ENCODE measurements around the gene ARHGEF4. TPM values are rescaled to one million over a fixed set of nuclear protein-coding genes. Genes with fewer than 3 reads are reported as not detected.

Gene ARHGEF4
- total RNA-seq, 1 donor from 2014 or later: 11.5 TPM

DNA sequence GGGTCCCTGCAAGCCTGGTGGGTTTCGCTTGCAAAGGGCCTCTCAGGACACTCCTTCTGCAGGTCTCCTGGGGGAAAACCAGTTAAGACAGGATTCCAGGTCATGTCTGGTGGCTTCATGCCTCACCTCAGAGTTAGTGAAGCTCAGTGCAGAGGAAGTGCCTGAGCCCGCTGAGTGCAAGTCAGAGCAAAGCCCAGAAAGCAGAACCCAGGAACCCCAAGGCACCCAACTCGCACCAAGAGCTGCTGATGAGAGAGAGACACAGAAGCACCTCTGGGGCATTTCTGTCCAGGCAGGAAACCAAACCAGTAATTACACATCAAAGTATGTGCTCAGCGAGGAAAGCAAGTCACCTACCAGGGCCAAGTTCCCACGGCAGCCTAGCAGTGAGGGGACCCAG is 78.4 kb downstream of the ARHGEF4 start:
- no peaks in the 10 kb centered on the region for H3K4me1 ChIP-seq (ENCODE audit: control insufficient read depth in 3 of 3, insufficient read depth in 3 of 3, low read length in 3 of 3)
- H3K27ac ChIP-seq (ENCODE audit: low read depth, low read length): no peak overlapping the region
- no peaks in the 10 kb centered on the region for H3K9me3 ChIP-seq (ENCODE audit: control insufficient read depth in 3 of 3, low read length in 3 of 3)
- no peak overlapping the region for H3K9ac ChIP-seq (ENCODE audit: low read depth in 1 of 3, low read length in 3 of 3)
- no peaks in the 10 kb centered on the region for H3K36me3 ChIP-seq (ENCODE audit: control insufficient read depth in 3 of 3, insufficient read depth in 3 of 3, low read length in 3 of 3)
- peaks cover 11 to 46% (median 17%) of the 10 kb centered on the region in 3 donors for H3K27me3 ChIP-seq (ENCODE audit: control insufficient read depth in 3 of 3, insufficient read depth in 3 of 3, low read length in 3 of 3)
- H3K4me3 ChIP-seq (ENCODE audit: low read length in 3 of 3): no peak overlapping the region

DNA sequence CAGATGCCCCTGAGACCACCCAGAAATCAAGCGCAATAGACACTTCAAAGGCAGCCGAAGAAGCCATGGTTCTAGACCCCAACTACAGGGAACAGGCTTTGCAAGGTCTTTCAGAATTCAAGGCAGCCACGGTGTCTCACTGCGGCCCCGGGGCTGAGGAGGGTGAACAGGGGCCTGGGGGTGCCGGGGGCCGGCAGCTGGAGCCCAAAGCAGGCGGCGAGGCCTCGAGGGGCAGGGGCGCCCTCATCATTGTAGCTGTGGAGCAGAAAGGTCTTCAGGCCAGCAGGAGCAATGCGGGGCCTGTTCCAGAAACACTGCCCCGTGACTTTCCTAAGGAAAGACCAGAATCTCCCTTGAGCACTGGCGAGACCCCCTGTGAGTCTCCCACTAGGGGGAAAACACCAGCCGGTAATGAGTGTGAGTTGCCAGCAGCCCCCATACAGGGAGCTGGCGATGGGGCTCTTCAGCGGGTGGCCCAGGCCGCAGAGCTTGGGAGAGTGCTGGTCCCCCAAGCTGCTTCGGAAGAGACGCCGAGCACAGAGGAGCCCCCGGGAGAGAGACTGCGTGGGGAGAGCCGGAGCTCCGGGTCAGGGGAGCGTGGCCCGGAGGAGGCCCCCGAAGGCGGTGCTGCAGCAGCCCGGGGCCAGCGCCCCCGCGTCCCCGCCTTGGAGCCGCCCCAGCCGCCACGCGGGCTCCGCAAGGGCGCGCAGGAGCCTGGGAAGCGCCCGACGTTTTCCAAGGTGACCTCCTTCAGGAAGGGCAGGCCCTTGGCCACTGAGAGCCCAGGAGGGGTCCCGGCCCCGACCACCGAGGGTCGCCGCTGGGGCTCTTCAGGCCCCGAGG is 79.1 kb downstream of the ARHGEF4 start:
- Histone ChIP-seq H3K4me1 (ENCODE audit: control insufficient read depth in 3 of 3, insufficient read depth in 3 of 3, low read length in 3 of 3) (no peaks in the 10 kb centered on the region), H3K27ac (ENCODE audit: low read depth, low read length) (no peak overlapping the region), H3K27me3 (ENCODE audit: control insufficient read depth in 3 of 3, insufficient read depth in 3 of 3, low read length in 3 of 3) (peaks cover 14 to 46% (median 17%) of the 10 kb centered on the region in 3 donors), H3K9ac (ENCODE audit: low read depth in 1 of 3, low read length in 3 of 3) (no peak overlapping the region), H3K4me3 (ENCODE audit: low read length in 3 of 3) (no peak overlapping the region), H3K9me3 (ENCODE audit: control insufficient read depth in 3 of 3, low read length in 3 of 3) (no peaks in the 10 kb centered on the region), H3K36me3 (ENCODE audit: control insufficient read depth in 3 of 3, insufficient read depth in 3 of 3, low read length in 3 of 3) (no peaks in the 10 kb centered on the region)

DNA sequence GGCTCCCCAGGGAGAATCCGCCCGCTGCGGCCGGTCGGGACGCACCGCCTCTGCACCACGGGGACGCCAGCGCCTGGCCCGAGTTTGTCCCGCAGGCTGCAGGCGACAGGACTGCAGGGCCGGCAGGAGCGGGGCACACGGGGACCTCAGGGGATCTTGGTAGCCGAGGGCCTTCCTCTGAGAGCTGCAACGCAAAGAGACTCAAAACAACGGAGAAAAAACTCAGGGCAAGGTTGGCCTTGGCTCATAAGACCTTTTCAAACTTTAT is 79.7 kb downstream of the ARHGEF4 start:
- Histone ChIP-seq H3K27me3 (ENCODE audit: control insufficient read depth in 3 of 3, insufficient read depth in 3 of 3, low read length in 3 of 3) (peaks cover 14 to 46% (median 17%) of the 10 kb centered on the region in 3 donors), H3K4me3 (ENCODE audit: low read length in 3 of 3) (no peak overlapping the region), H3K4me1 (ENCODE audit: control insufficient read depth in 3 of 3, insufficient read depth in 3 of 3, low read length in 3 of 3) (no peaks in the 10 kb centered on the region), H3K9me3 (ENCODE audit: control insufficient read depth in 3 of 3, low read length in 3 of 3) (no peaks in the 10 kb centered on the region), H3K27ac (ENCODE audit: low read depth, low read length) (no peak overlapping the region), H3K36me3 (ENCODE audit: control insufficient read depth in 3 of 3, insufficient read depth in 3 of 3, low read length in 3 of 3) (no peaks in the 10 kb centered on the region), H3K9ac (ENCODE audit: low read depth in 1 of 3, low read length in 3 of 3) (no peak overlapping the region)

DNA sequence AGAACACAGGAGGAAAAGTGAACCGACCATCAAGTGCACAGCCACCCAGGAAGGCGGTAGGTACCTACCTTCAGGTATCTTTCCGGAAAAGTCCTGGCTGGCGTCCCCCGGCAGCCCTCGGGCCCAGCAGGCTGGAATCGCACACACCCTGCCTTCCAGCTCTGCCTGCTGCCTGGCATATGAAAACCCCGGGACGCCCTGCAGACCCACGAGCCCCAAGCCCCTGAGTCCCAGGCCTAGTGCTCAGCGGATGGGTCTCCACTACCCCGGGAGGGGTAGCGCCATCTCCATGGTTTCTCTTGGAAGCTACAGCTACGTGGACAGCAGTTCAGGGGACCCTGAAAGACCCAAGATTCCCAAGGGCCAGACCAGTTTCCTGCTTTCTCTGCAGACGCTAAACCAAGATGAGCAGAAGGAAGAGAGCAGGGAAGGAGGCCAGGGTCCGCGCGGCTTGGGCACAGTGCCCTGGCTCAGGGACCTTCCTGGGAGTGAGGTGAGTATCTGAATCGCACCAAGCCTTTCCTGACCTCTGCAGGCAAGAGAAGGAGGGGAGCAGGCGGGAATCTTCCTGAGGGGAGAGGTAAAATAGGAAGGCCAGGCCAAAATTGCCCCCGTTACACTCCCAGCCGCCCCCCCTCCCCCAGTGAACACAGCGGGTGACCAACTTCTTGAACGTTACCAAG is 80.4 kb downstream of the ARHGEF4 start:
- H3K27ac ChIP-seq (ENCODE audit: low read depth, low read length): no peak overlapping the region
- H3K27me3 ChIP-seq (ENCODE audit: control insufficient read depth in 3 of 3, insufficient read depth in 3 of 3, low read length in 3 of 3): peaks cover 14 to 43% (median 17%) of the 10 kb centered on the region in 3 donors
- H3K9ac ChIP-seq (ENCODE audit: low read depth in 1 of 3, low read length in 3 of 3): no peak overlapping the region
- H3K4me3 ChIP-seq (ENCODE audit: low read length in 3 of 3): no peak overlapping the region
- H3K36me3 ChIP-seq (ENCODE audit: control insufficient read depth in 3 of 3, insufficient read depth in 3 of 3, low read length in 3 of 3): no peaks in the 10 kb centered on the region
- H3K4me1 ChIP-seq (ENCODE audit: control insufficient read depth in 3 of 3, insufficient read depth in 3 of 3, low read length in 3 of 3): no peaks in the 10 kb centered on the region
- H3K9me3 ChIP-seq (ENCODE audit: control insufficient read depth in 3 of 3, low read length in 3 of 3): no peaks in the 10 kb centered on the region

DNA sequence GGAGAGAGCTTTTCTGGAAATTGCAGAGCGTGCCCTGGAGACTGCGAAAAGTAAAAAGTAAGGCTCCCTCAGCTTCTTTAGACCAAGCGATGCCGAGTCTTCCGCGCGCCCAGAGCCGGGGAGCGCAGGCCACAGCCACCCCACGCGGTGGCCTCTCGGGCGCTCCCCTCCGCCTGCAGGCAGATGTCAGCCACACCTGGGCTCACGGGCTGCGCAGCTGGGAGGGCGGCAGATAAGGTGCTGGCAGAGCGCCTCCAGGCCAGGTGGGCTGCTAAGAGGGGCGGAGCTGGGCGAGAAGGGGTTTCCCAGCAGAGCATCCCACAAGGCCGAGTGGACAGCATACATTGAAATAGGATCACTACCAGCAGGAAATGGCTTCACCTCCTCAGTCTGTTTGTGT is 81.7 kb downstream of the ARHGEF4 start:
- Histone ChIP-seq H3K4me1 (ENCODE audit: control insufficient read depth in 3 of 3, insufficient read depth in 3 of 3, low read length in 3 of 3) (no peaks in the 10 kb centered on the region), H3K36me3 (ENCODE audit: control insufficient read depth in 3 of 3, insufficient read depth in 3 of 3, low read length in 3 of 3) (no peaks in the 10 kb centered on the region), H3K27me3 (ENCODE audit: control insufficient read depth in 3 of 3, insufficient read depth in 3 of 3, low read length in 3 of 3) (peaks cover 14 to 42% (median 17%) of the 10 kb centered on the region in 3 donors), H3K9me3 (ENCODE audit: control insufficient read depth in 3 of 3, low read length in 3 of 3) (no peaks in the 10 kb centered on the region), H3K9ac (ENCODE audit: low read depth in 1 of 3, low read length in 3 of 3) (no peak overlapping the region), H3K27ac (ENCODE audit: low read depth, low read length) (no peak overlapping the region), H3K4me3 (ENCODE audit: low read length in 3 of 3) (no peak overlapping the region)

DNA sequence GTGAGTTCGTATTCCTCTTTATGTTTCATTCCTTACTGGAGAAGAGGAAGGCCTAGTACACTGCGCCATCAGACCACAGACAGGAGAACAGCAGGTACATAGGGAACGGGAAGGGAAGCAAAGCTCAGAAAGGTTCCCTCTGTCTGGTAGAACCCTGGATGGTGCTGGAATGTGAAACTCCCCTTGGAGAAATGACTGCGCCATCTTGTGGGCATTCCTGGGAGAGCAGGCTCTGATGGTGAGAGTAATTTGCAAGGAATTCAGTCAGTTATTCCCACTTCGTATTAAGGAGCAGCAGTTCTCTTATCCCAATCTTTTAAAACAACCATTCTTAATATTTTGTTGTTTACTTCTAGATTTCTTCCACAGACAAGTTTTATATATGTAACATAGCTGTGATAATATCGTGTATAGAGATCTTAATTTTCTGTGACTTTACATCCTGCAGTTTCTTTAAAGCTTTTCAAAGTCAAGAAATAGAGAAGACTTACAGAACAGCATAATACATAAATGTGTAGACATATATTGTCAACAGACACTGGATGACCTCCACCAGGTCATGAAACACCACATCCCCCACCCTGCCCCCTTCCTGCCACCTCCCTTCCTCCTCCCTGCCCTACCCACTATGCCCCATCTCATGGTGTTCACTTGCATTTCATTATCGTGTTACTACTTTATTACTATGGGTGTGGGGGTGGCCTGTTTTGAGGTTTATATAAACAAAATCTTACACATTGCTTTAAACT is 83.9 kb downstream of the ARHGEF4 start:
- H3K27ac ChIP-seq (ENCODE audit: low read depth, low read length): no peak overlapping the region

DNA sequence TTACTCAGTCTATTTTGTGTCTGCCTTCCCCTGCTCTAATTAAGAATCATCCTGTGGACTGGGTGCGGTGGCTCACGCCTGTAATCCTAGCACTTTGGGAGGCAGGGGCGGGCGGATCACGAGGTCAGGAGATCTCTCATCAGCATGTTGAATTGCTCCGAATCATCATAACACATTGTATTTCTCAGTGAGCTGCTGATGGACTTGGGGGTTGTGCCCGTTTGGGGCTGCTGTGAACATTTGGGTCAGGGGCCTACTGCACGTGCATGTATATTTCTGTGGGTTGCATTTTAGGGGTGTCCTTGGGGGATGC is 84.4 kb downstream of the ARHGEF4 start:
- peaks cover 8 to 18% (median 8%) of the 10 kb centered on the region in 3 donors for H3K27me3 ChIP-seq (ENCODE audit: control insufficient read depth in 3 of 3, insufficient read depth in 3 of 3, low read length in 3 of 3)
- H3K9ac ChIP-seq (ENCODE audit: low read depth in 1 of 3, low read length in 3 of 3): no peak overlapping the region
- no peaks in the 10 kb centered on the region for H3K36me3 ChIP-seq (ENCODE audit: control insufficient read depth in 3 of 3, insufficient read depth in 3 of 3, low read length in 3 of 3)
- no peak overlapping the region for H3K4me3 ChIP-seq (ENCODE audit: low read length in 3 of 3)
- H3K27ac ChIP-seq (ENCODE audit: low read depth, low read length): no peak overlapping the region
- no peaks in the 10 kb centered on the region for H3K9me3 ChIP-seq (ENCODE audit: control insufficient read depth in 3 of 3, low read length in 3 of 3)
- H3K4me1 ChIP-seq (ENCODE audit: control insufficient read depth in 3 of 3, insufficient read depth in 3 of 3, low read length in 3 of 3): no peaks in the 10 kb centered on the region

More for the DNA sequence above, 83.9 kb downstream of the ARHGEF4 start:
- Histone ChIP-seq H3K9me3 (ENCODE audit: control insufficient read depth in 3 of 3, low read length in 3 of 3) (no peaks in the 10 kb centered on the region), H3K36me3 (ENCODE audit: control insufficient read depth in 3 of 3, insufficient read depth in 3 of 3, low read length in 3 of 3) (no peaks in the 10 kb centered on the region), H3K4me1 (ENCODE audit: control insufficient read depth in 3 of 3, insufficient read depth in 3 of 3, low read length in 3 of 3) (no peaks in the 10 kb centered on the region), H3K27me3 (ENCODE audit: control insufficient read depth in 3 of 3, insufficient read depth in 3 of 3, low read length in 3 of 3) (peaks cover 8 to 24% (median 13%) of the 10 kb centered on the region in 3 donors), H3K9ac (ENCODE audit: low read depth in 1 of 3, low read length in 3 of 3) (no peak overlapping the region), H3K4me3 (ENCODE audit: low read length in 3 of 3) (no peak overlapping the region)

DNA sequence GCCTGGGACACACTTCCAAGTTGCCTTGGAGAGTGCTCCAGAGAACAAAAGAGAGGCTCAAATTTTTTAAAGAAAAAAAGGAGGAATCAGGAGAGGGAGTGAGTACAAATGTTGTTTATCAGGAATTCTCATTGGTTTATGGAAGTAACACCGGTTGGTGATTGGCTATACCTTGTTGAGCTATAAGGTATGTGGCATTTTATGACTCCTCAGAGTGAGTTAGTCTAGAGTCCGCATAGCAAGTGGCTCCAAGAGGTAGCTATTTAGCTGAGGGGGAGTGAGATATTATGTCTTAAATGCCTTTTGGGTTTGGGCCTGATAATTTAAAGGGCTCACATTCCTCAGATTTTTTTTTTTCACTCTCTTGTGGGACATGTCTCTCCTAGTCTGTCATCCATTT is 85.7 kb downstream of the ARHGEF4 start:
- Histone ChIP-seq H3K27me3 (ENCODE audit: control insufficient read depth in 3 of 3, insufficient read depth in 3 of 3, low read length in 3 of 3) (peaks cover 0 to 10% (median 3%) of the 10 kb centered on the region in 3 donors), H3K4me1 (ENCODE audit: control insufficient read depth in 3 of 3, insufficient read depth in 3 of 3, low read length in 3 of 3) (no peaks in the 10 kb centered on the region), H3K9me3 (ENCODE audit: control insufficient read depth in 3 of 3, low read length in 3 of 3) (peaks cover 0 to 4% (median 0%) of the 10 kb centered on the region in 3 donors), H3K36me3 (ENCODE audit: control insufficient read depth in 3 of 3, insufficient read depth in 3 of 3, low read length in 3 of 3) (no peaks in the 10 kb centered on the region), H3K9ac (ENCODE audit: low read depth in 1 of 3, low read length in 3 of 3) (no peak overlapping the region), H3K4me3 (ENCODE audit: low read length in 3 of 3) (no peak overlapping the region), H3K27ac (ENCODE audit: low read depth, low read length) (no peak overlapping the region)

DNA sequence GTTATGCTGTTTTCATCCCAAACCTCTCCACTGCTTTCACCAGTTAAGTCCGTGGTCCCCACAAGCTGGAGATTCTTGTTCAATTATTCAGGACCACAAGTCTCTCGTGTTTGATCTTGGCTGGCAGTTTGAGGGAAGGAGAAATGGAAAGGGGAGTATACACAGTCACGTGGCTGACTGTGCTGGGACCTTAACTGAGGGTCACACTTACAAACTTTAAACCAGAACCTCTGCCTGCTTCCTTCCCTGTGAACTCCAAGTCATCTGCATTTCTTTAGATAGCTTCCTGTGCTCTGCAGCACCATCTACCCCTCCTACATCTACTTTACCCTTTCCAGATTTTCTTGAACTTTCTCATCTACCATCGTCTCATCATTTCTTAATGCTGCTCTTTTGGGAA is 91.7 kb downstream of the ARHGEF4 start:
- no peaks in the 10 kb centered on the region for H3K36me3 ChIP-seq (ENCODE audit: control insufficient read depth in 3 of 3, insufficient read depth in 3 of 3, low read length in 3 of 3)
- no peak overlapping the region for H3K4me3 ChIP-seq (ENCODE audit: low read length in 3 of 3)
- H3K27me3 ChIP-seq (ENCODE audit: control insufficient read depth in 3 of 3, insufficient read depth in 3 of 3, low read length in 3 of 3): peaks cover 0 to 4% (median 0%) of the 10 kb centered on the region in 3 donors
- no peak overlapping the region for H3K27ac ChIP-seq (ENCODE audit: low read depth, low read length)
- no peak overlapping the region for H3K9ac ChIP-seq (ENCODE audit: low read depth in 1 of 3, low read length in 3 of 3)
- H3K4me1 ChIP-seq (ENCODE audit: control insufficient read depth in 3 of 3, insufficient read depth in 3 of 3, low read length in 3 of 3): no peaks in the 10 kb centered on the region
- H3K9me3 ChIP-seq (ENCODE audit: control insufficient read depth in 3 of 3, low read length in 3 of 3): peaks cover under 1 to 4% (median 3%) of the 10 kb centered on the region in 3 donors

All from skeletal muscle tissue (tissue), 4 donors.